H9 (cell line): Measurements from ENCODE around the gene OR10P1. TPM values are rescaled to one million over a fixed set of nuclear protein-coding genes. Genes with fewer than 3 reads are reported as not detected.

Source experiments
- DNase-seq: peaks from one replicate; pipeline ENCODE4 v3.0.0-alpha.2; 2017
- H2AFZ ChIP-seq: one replicate; pipeline ENCODE4 v1.6.1; 2013; ENCODE audit warnings: mild to moderate bottlenecking, low read length, control low read depth, moderate library complexity
- H2AK5ac ChIP-seq: 2 replicates; pipeline ENCODE4 v1.6.1; 2013; ENCODE audit warnings: low read length, control low read depth, mixed read lengths; ENCODE audit not compliant: insufficient read length
- H2BK120ac ChIP-seq: one replicate; pipeline ENCODE4 v1.6.1; 2013; ENCODE audit warnings: low read depth, mild to moderate bottlenecking, low read length, control low read depth, inconsistent platforms; ENCODE audit not compliant: poor library complexity, severe bottlenecking
- H2BK12ac ChIP-seq: 2 replicates; pipeline ENCODE4 v1.6.1; 2013; ENCODE audit warnings: low read length, control low read depth, mixed read lengths, low read depth; ENCODE audit not compliant: insufficient read length
- H2BK15ac ChIP-seq: 2 replicates; pipeline ENCODE4 v1.6.1; 2013; ENCODE audit warnings: low read depth, low read length, control low read depth
- H2BK20ac ChIP-seq: one replicate; pipeline ENCODE4 v1.6.1; 2013; ENCODE audit warnings: low read depth, mild to moderate bottlenecking, low read length, control low read depth, inconsistent platforms; ENCODE audit not compliant: poor library complexity, severe bottlenecking
- H2BK5ac ChIP-seq: 2 replicates; pipeline ENCODE4 v1.6.1; 2013; ENCODE audit warnings: low read length, control low read depth, mixed read lengths; ENCODE audit not compliant: insufficient read length
- H3K14ac ChIP-seq: 2 replicates; pipeline ENCODE4 v1.6.1; 2013; ENCODE audit warnings: low read length, control low read depth; ENCODE audit not compliant: insufficient read depth
- H3K18ac ChIP-seq: 2 replicates; pipeline ENCODE4 v1.6.1; 2013; ENCODE audit warnings: low read depth, mild to moderate bottlenecking, mixed read lengths, low read length, control low read depth; ENCODE audit not compliant: insufficient read length
- H3K23ac ChIP-seq: 2 replicates; pipeline ENCODE4 v1.6.1; 2013; ENCODE audit warnings: low read length, control low read depth, mixed read lengths, low read depth; ENCODE audit not compliant: insufficient read length
- H3K23me2 ChIP-seq: 2 replicates; pipeline ENCODE4 v1.6.1; 2013; ENCODE audit warnings: low read depth, mild to moderate bottlenecking, mixed read lengths, low read length, control low read depth; ENCODE audit not compliant: insufficient read length, poor library complexity, severe bottlenecking
- H3K27ac ChIP-seq: 2 replicates; pipeline ENCODE4 v1.5.1; 2013; ENCODE audit warnings: low read length, control low read depth, mixed read lengths, low read depth; ENCODE audit not compliant: insufficient read length
- H3K27me3 ChIP-seq: 2 replicates; pipeline ENCODE4 v1.6.1; 2013; ENCODE audit warnings: low read length, control low read depth, inconsistent platforms; ENCODE audit not compliant: insufficient read depth
- H3K4ac ChIP-seq: 2 replicates; pipeline ENCODE4 v1.6.1; 2013; ENCODE audit warnings: low read depth, mild to moderate bottlenecking, control low read depth, inconsistent platforms, low read length, moderate library complexity
- H3K4me1 ChIP-seq: 2 replicates; pipeline ENCODE4 v1.6.1; 2013; ENCODE audit warnings: low read length, control low read depth, inconsistent platforms; ENCODE audit not compliant: insufficient read depth
- H3K4me2 ChIP-seq: 2 replicates; pipeline ENCODE4 v1.6.1; 2013; ENCODE audit warnings: low read length, control low read depth, mixed read lengths; ENCODE audit not compliant: insufficient read length, insufficient read depth
- H3K56ac ChIP-seq: 2 replicates; pipeline ENCODE4 v1.6.1; 2013; ENCODE audit warnings: low read depth, mild to moderate bottlenecking, mixed read lengths, low read length, control low read depth; ENCODE audit not compliant: insufficient read length
- H3K79me1 ChIP-seq: 2 replicates; pipeline ENCODE4 v1.6.1; 2013; ENCODE audit warnings: low read depth, mild to moderate bottlenecking, moderate library complexity, low read length, control low read depth, inconsistent platforms; ENCODE audit not compliant: insufficient read depth, poor library complexity, severe bottlenecking
- H3K79me2 ChIP-seq: 2 replicates; pipeline ENCODE4 v1.6.1; 2013; ENCODE audit warnings: low read length, control low read depth, inconsistent platforms; ENCODE audit not compliant: insufficient read depth
- H3K9ac ChIP-seq: 2 replicates; pipeline ENCODE4 v1.6.1; 2013; ENCODE audit warnings: low read length, control low read depth, mixed read lengths; ENCODE audit not compliant: insufficient read length; ENCODE audit errors: extremely low read depth
- H3K9me3 ChIP-seq: one replicate; pipeline ENCODE4 v1.6.1; 2013; ENCODE audit warnings: low read depth, low read length, inconsistent platforms; ENCODE audit not compliant: control insufficient read depth
- H3T11ph ChIP-seq: one replicate; pipeline ENCODE4 v1.6.1; 2013; ENCODE audit warnings: mild to moderate bottlenecking, low read length, control low read depth, inconsistent platforms
- H4K20me1 ChIP-seq: one replicate; pipeline ENCODE4 v1.6.1; 2013; ENCODE audit not compliant: control insufficient read depth, insufficient read length, insufficient read depth
- H4K5ac ChIP-seq: 2 replicates; pipeline ENCODE4 v1.6.1; 2013; ENCODE audit warnings: low read depth, mild to moderate bottlenecking, mixed read lengths, low read length, control low read depth; ENCODE audit not compliant: insufficient read length
- H4K8ac ChIP-seq: replicated peaks from 2 replicates; pipeline ENCODE4 v1.6.1; 2013; ENCODE audit warnings: low read length, control low read depth, mixed read lengths, low read depth; ENCODE audit not compliant: insufficient read length
- H4K91ac ChIP-seq: 2 replicates; pipeline ENCODE4 v1.6.1; 2013; ENCODE audit warnings: low read depth, mild to moderate bottlenecking, moderate library complexity, mixed read lengths, low read length, control low read depth; ENCODE audit not compliant: insufficient read length
- H3K27ac Mint-ChIP-seq, 3 experiments: 2 replicates in 2 of 3; 3 replicates in 1 of 3; pipeline ENCODE4 v1.8.0; 2020 to 2021; ENCODE audit warnings: mixed read lengths in 3 of 3, mild to moderate bottlenecking in 1 of 3, moderate library complexity in 1 of 3
- H3K27me3 Mint-ChIP-seq: 2 replicates; pipeline ENCODE4 v1.8.0; 2021; ENCODE audit warnings: low read depth, mild to moderate bottlenecking, moderate library complexity, mixed read lengths
- H3K36me3 Mint-ChIP-seq, 3 experiments: 2 replicates in 2 of 3; 3 replicates in 1 of 3; pipeline ENCODE4 v1.8.0; 2020 to 2021; ENCODE audit warnings: low read depth in 3 of 3, mixed read lengths in 3 of 3; ENCODE audit not compliant: insufficient read depth in 1 of 3
- H3K4me1 Mint-ChIP-seq, 2 experiments: 2 replicates each; pipeline ENCODE4 v1.8.0; 2020; ENCODE audit warnings: mixed read lengths in 2 of 2
- H3K4me3 Mint-ChIP-seq, 2 experiments: 2 replicates in 1 of 2; 3 replicates in 1 of 2; pipeline ENCODE4 v1.8.0; 2020 to 2021; ENCODE audit warnings: mild to moderate bottlenecking in 2 of 2, mixed read lengths in 2 of 2, moderate library complexity in 1 of 2
- H3K9me3 Mint-ChIP-seq, 2 experiments: 2 replicates in 1 of 2; 3 replicates in 1 of 2; pipeline ENCODE4 v1.8.0; 2020; ENCODE audit warnings: mild to moderate bottlenecking in 2 of 2, mixed read lengths in 2 of 2, moderate library complexity in 1 of 2
- CTCF ChIP-seq: fragments of 200-600 bp; sonication (generic); conservative IDR thresholded peaks from 3 replicates; pipeline ENCODE4 v1.8.0; 2021; ENCODE audit warnings: antibody characterized with exemption, mild to moderate bottlenecking
- WGBS: extraction: QIAGEN DNeasy Blood & Tissue Kit; methylation state at CpG from one replicate; pipeline ENCODE4 v1.1.7; 2013; ENCODE audit warnings: missing lambda C conversion rate, low lambda C conversion rate, mixed read lengths; ENCODE audit not compliant: insufficient read length; ENCODE audit errors: extremely low coverage; 5-methylcytosine and 5-hydroxymethylcytosine counted together
- total RNA-seq: library from RNA; stranded (reverse); gene quantifications from 2 replicates; pipeline ENCODE4 v1.2.1, GENCODE V29; 2021

Gene OR10P1
- total RNA-seq, 1 experiment from 2014 or later, result not detected

GRCh38 chr12:55663391-55663790 is 26.7 kb downstream of the OR10P1 start:
- no peaks in the 10 kb centered on the region for H3K4me1 Mint-ChIP-seq
- Histone ChIP-seq H4K5ac (no peak overlapping the region), H4K20me1 (no peaks in the 10 kb centered on the region), H3K23ac (no peak overlapping the region), H3K4me2 (no peak overlapping the region), H4K8ac (no peak overlapping the region), H3K79me1 (no peaks in the 10 kb centered on the region), H3K9ac (no peak overlapping the region), H3K14ac (no peak overlapping the region), H2AK5ac (no peak overlapping the region), H2BK12ac (no peak overlapping the region), H2BK20ac (no peak overlapping the region), H2BK120ac (no peak overlapping the region), H3K4ac (no peak overlapping the region), H3K56ac (no peak overlapping the region), H3K4me1 (no peaks in the 10 kb centered on the region), H4K91ac (no peak overlapping the region), H2AFZ (no peak overlapping the region), H3K23me2 (no peaks in the 10 kb centered on the region), H3K27ac (no peak overlapping the region), H3T11ph (no peak overlapping the region), H3K27me3 (no peaks in the 10 kb centered on the region), H3K18ac (no peak overlapping the region), H2BK15ac (no peak overlapping the region), H2BK5ac (no peak overlapping the region), H3K79me2 (no peaks in the 10 kb centered on the region), H3K9me3 (no peaks in the 10 kb centered on the region)
- DNase-seq, result no peak
- H3K9me3 Mint-ChIP-seq, result no peaks in the 10 kb centered on the region
- no peak overlapping the region for H3K4me3 Mint-ChIP-seq
- no peaks in the 10 kb centered on the region for H3K36me3 Mint-ChIP-seq
- peaks cover 5% of the 10 kb centered on the region for H3K27me3 Mint-ChIP-seq
- TF ChIP-seq CTCF, result no peak
- no peak overlapping the region for H3K27ac Mint-ChIP-seq
- WGBS, result no CpG with 5 or more reads among the region's 1 CpG
